PC-9 (cell line): Measurements from ENCODE around the gene TRPM1. TPM values are rescaled to one million over a fixed set of nuclear protein-coding genes. Genes with fewer than 3 reads are reported as not detected.

Source experiments
- BruUV-seq: library from RNA; stranded (reverse); fragments of 400-500 nt; replicated peaks from 2 replicates; lab custom pipeline; 2021; lab: Mats Ljungman, UMichigan
- CTCF ChIA-PET: fragments of 300-600 bp; sonication (Branson Sonifier 250); formaldehyde crosslinking; loops from one replicate; lab custom pipeline; 2022; ENCODE audit warnings: antibody characterized with exemption; lab: Charles Lee
- POLR2A ChIA-PET: fragments of 300-600 bp; sonication (Branson Sonifier 250); formaldehyde crosslinking; loops from one replicate; lab custom pipeline; 2022; ENCODE audit warnings: antibody characterized with exemption; ENCODE audit not compliant: unreplicated experiment; lab: Charles Lee
- DNase-seq, 2 experiments: peaks; one replicate each; pipeline versions ENCODE4 v3.0.0 to v3.0.0-alpha.2; 2015 to 2022; ENCODE audit warnings: mixed read lengths in 1 of 2
- H2AFZ ChIP-seq: fragments of 200-600 bp; sonication (generic); 2 replicates; pipeline ENCODE4 v1.8.1; 2017; ENCODE audit warnings: antibody characterized with exemption
- H3F3A ChIP-seq: fragments of 200-600 bp; sonication (generic); 2 replicates; pipeline ENCODE4 v1.8.1; 2017; ENCODE audit warnings: antibody characterized with exemption, mild to moderate bottlenecking, low read depth; ENCODE audit not compliant: insufficient read depth
- H3K27ac ChIP-seq: fragments of 200-600 bp; sonication (generic); 2 replicates; pipeline ENCODE4 v1.6.1; 2016; ENCODE audit warnings: mixed run types
- H3K27me3 ChIP-seq: fragments of 200-600 bp; sonication (generic); 2 replicates; pipeline ENCODE4 v1.6.1; 2016; ENCODE audit warnings: low read depth, mixed run types; ENCODE audit not compliant: insufficient read depth
- H3K36me3 ChIP-seq: fragments of 200-600 bp; sonication (generic); 2 replicates; pipeline ENCODE4 v1.6.1; 2016; ENCODE audit warnings: low read depth, mixed run types
- H3K4me1 ChIP-seq: fragments of 200-600 bp; sonication (generic); replicated peaks from 2 replicates; pipeline ENCODE4 v1.6.1; 2016; ENCODE audit warnings: mixed run types; ENCODE audit not compliant: insufficient read depth
- H3K4me2 ChIP-seq: fragments of 200-600 bp; sonication (generic); 2 replicates; pipeline ENCODE4 v1.6.1; 2017; ENCODE audit warnings: mixed run types
- H3K4me3 ChIP-seq: fragments of 200-600 bp; sonication (generic); 2 replicates; pipeline ENCODE4 v1.6.1; 2016; ENCODE audit warnings: mixed run types
- H3K79me2 ChIP-seq: fragments of 200-600 bp; sonication (generic); 2 replicates; pipeline ENCODE4 v1.6.1; 2017; ENCODE audit warnings: low read depth, mixed run types
- H3K9me2 ChIP-seq: fragments of 200-600 bp; sonication (generic); 2 replicates; pipeline ENCODE4 v1.8.1; 2017; ENCODE audit warnings: mild to moderate bottlenecking; ENCODE audit not compliant: insufficient read depth
- H3K9me3 ChIP-seq: fragments of 200-600 bp; sonication (generic); 2 replicates; pipeline ENCODE4 v1.8.1; 2016; ENCODE audit warnings: low read depth; ENCODE audit not compliant: insufficient read depth
- H4K20me1 ChIP-seq: fragments of 200-600 bp; sonication (generic); 2 replicates; pipeline ENCODE4 v1.8.1; 2017; ENCODE audit not compliant: insufficient read depth
- CTCF ChIP-seq: fragments of 200-600 bp; sonication (generic); conservative IDR thresholded peaks from 2 replicates; pipeline ENCODE4 v1.6.1; 2017; ENCODE audit warnings: mixed run types, antibody characterized with exemption, mild to moderate bottlenecking, moderate library complexity
- EZH2 ChIP-seq: fragments of 200-600 bp; sonication (generic); IDR thresholded peaks from 2 replicates; pipeline ENCODE4 v1.8.0; 2017; ENCODE audit warnings: antibody characterized with exemption, low read depth
- intact Hi-C: fragments of 100-400 bp; cut with micrococcal nuclease; formaldehyde crosslinking; loops from one replicate; pipeline ENCODE4 v1.10.0; 2022; ENCODE audit not compliant: unreplicated experiment
- total RNA-seq: library from RNA; stranded (reverse); gene quantifications from 2 replicates; pipeline ENCODE4 v1.2.3, GENCODE V29; 2021

Gene TRPM1
- total RNA-seq, 1 experiment from 2014 or later = not detected

GRCh38 chr15:31086344-31086743, 15.2 kb downstream of the TRPM1 start:
- no peaks in the 10 kb centered on the region for H3K36me3 ChIP-seq
- H3K27me3 ChIP-seq = peaks cover 35% of the 10 kb centered on the region
- no peak for TF ChIP-seq CTCF
- TF ChIP-seq EZH2 = no peak
- no peaks in the 10 kb centered on the region for H3F3A ChIP-seq
- no peak overlapping the region for H3K27ac ChIP-seq
- H3K4me3 ChIP-seq = no peak overlapping the region
- H3K79me2 ChIP-seq = no peaks in the 10 kb centered on the region
- no peaks in the 10 kb centered on the region for H3K9me3 ChIP-seq
- no peak for DNase-seq
- intact Hi-C loops = no loop called here
- H4K20me1 ChIP-seq = no peaks in the 10 kb centered on the region
- no TSS peak for BruUV-seq
- H3K4me1 ChIP-seq = no peaks in the 10 kb centered on the region
- ChIA-PET CTCF (no interaction called here), POLR2A (no interaction called here)
- H2AFZ ChIP-seq = no peak overlapping the region
- no peak overlapping the region for H3K4me2 ChIP-seq
- no peaks in the 10 kb centered on the region for H3K9me2 ChIP-seq

- no peaks in the 10 kb centered on the region for H3K36me3 ChIP-seq
- no peak for TF ChIP-seq CTCF
- no peak for TF ChIP-seq EZH2
- BruUV-seq = no TSS peak
- POLR2A ChIA-PET = no interaction called here
- DNase-seq = no peak
- H3K9me2 ChIP-seq = no peaks in the 10 kb centered on the region
- no peak overlapping the region for H3K27ac ChIP-seq
- no peaks in the 10 kb centered on the region for H3K9me3 ChIP-seq
- no peak overlapping the region for H3K4me2 ChIP-seq
- no peak overlapping the region for H2AFZ ChIP-seq
- H3K27me3 ChIP-seq = peaks cover 35% of the 10 kb centered on the region
- no peaks in the 10 kb centered on the region for H4K20me1 ChIP-seq
- no peak overlapping the region for H3K4me3 ChIP-seq
- CTCF ChIA-PET = no interaction called here
- intact Hi-C loops = no loop called here
- no peaks in the 10 kb centered on the region for H3K79me2 ChIP-seq
- no peaks in the 10 kb centered on the region for H3F3A ChIP-seq
- no peaks in the 10 kb centered on the region for H3K4me1 ChIP-seq
Observed at GRCh38 chr15:31085359-31085758, 16.2 kb downstream of the TRPM1 start.

GRCh38 chr15:31084176-31084575, 17.3 kb downstream of the TRPM1 start:
- H3K36me3 ChIP-seq = no peaks in the 10 kb centered on the region
- H3K27me3 ChIP-seq = peaks cover 46% of the 10 kb centered on the region
- H4K20me1 ChIP-seq = no peaks in the 10 kb centered on the region
- H3K9me3 ChIP-seq = no peaks in the 10 kb centered on the region
- H3K79me2 ChIP-seq = no peaks in the 10 kb centered on the region
- BruUV-seq = no TSS peak
- no peak for DNase-seq
- no peak overlapping the region for H3K4me2 ChIP-seq
- H3K9me2 ChIP-seq = no peaks in the 10 kb centered on the region
- POLR2A ChIA-PET = no interaction called here
- TF ChIP-seq CTCF (no peak), EZH2 (no peak)
- no peaks in the 10 kb centered on the region for H3K4me1 ChIP-seq
- intact Hi-C loops = no loop called here
- CTCF ChIA-PET = no interaction called here
- H3K4me3 ChIP-seq = no peak overlapping the region
- H3F3A ChIP-seq = no peaks in the 10 kb centered on the region
- no peak overlapping the region for H3K27ac ChIP-seq
- H2AFZ ChIP-seq = no peak overlapping the region
